Mucosa of rectum (tissue), 2 donors: ENCODE measurements around the gene FKRP.

Source experiments
- H3K27ac ChIP-seq, 2 donors: one replicate each; pipeline ENCODE4 v1.7.0; 2013; ENCODE audit warnings: inconsistent platforms in 2 of 2, low read depth in 2 of 2, low read length in 2 of 2
- H3K27me3 ChIP-seq, 2 donors: one replicate each; pipeline ENCODE4 v1.7.0; 2013; ENCODE audit warnings: low read length in 2 of 2; ENCODE audit not compliant: control insufficient read depth in 2 of 2, insufficient read depth in 2 of 2
- H3K36me3 ChIP-seq, 2 donors: one replicate each; pipeline ENCODE4 v1.7.0; 2013; ENCODE audit warnings: low read length in 2 of 2; ENCODE audit not compliant: control insufficient read depth in 2 of 2, insufficient read depth in 2 of 2
- H3K4me1 ChIP-seq, 2 donors: one replicate each; pipeline ENCODE4 v1.7.0; 2013; ENCODE audit warnings: low read length in 2 of 2, mild to moderate bottlenecking in 1 of 2; ENCODE audit not compliant: control insufficient read depth in 2 of 2, insufficient read depth in 2 of 2
- H3K4me3 ChIP-seq, 2 donors: one replicate each; pipeline ENCODE4 v1.7.0; 2013; ENCODE audit warnings: low read length in 2 of 2
- H3K9ac ChIP-seq, 2 donors: one replicate each; pipeline ENCODE4 v1.7.0; 2013; ENCODE audit warnings: low read length in 2 of 2, low read depth in 1 of 2, mild to moderate bottlenecking in 1 of 2
- H3K9me3 ChIP-seq, 2 donors: one replicate each; pipeline ENCODE4 v1.7.0; 2013; ENCODE audit warnings: low read length in 2 of 2; ENCODE audit not compliant: control insufficient read depth in 2 of 2
- donor health status: healthy.
- donor health status: Normal muscosa, but diverticular disease.

Gene FKRP

DNA sequence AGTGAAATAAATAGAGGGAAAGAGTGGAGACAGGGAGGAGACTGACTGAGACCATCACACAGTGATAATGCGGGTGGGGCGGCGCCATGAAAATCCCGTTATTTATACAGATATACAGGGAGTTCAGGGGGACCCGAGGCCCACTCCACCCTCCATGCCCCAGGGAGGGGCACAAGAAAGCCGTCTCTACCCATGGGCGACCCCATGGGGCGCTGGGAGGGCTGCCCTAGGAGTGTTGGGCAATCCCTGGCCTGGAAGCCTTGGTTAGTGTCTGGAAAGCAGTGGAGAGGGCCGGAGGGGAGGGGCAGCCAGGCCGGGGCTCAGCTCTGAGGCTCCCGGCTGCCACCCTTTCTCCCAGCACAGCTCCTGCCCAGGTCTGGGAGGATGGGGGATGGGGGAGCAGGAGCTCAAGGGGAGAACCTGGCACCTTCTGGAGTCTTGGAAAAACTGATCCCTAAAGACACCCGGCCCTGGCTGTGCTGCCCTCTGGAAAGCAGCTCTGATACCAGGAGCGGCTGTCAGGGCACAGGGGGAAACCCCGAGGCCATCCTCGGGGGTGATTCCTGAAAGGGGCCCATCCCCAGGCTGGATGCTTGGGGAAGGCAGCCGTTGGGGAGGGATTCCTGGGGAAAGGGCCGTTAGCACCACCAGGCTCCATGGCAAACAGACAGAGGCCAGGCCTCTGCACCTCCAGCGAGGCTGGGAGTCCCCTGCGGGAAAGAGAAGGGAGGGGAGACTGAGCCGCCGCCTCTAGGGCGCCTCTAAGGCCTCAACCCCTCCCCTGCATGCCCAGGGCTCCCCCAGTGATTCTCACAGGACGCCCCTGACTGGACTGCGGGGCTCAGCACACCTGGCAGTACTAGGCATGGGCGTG is 26.0 kb upstream of the FKRP start:
- no peak overlapping the region for H3K27ac ChIP-seq
- H3K4me3 ChIP-seq = no peak overlapping the region
- H3K9ac ChIP-seq = no peak overlapping the region
- H3K27me3 ChIP-seq = no peaks in the 10 kb centered on the region
- H3K36me3 ChIP-seq = peaks cover 38 to 40% of the 10 kb centered on the region in 2 donors
- H3K9me3 ChIP-seq = no peaks in the 10 kb centered on the region
- peaks cover 19 to 24% of the 10 kb centered on the region in 2 donors for H3K4me1 ChIP-seq

DNA sequence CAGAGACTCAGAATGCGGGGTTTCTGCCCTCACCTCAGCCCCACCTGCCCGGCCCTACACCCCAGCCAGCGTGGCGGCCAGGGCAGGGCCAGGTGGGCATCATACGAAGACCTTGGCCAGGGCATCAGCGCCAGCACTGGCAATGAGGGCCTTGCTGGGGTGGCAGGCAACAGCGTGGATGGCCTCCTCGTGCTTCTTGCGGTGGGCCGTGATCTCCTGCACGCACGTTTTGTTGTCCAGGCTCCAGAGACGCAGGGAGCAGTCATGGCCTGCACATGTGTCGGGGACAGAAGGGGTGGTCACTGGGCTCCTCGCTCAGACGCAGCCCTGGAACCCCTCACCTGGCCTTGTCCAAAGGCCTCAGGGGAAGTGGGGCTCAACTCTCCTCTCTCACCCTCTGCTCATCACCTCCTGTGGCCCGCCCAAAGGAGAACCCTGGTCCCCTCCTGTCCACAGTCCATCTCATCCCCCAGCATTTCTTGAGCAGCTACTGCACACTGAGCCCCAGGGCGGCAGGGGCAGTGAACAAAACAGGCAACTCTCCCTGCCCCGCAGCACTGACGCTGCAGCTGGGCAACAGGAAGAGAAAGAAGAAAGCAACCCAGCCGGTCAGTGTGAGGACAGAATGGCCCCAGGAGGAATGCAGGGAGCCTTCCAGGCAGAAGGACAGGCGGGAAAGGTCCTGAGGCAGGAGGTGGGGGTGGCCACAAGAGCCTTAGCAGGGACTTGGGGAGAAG is 25.2 kb upstream of the FKRP start:
- Histone ChIP-seq H3K9me3 (no peaks in the 10 kb centered on the region), H3K36me3 (peaks cover 45 to 48% of the 10 kb centered on the region in 2 donors), H3K4me1 (peaks cover 11 to 17% of the 10 kb centered on the region in 2 donors), H3K27ac (no peak overlapping the region), H3K9ac (no peak overlapping the region), H3K27me3 (no peaks in the 10 kb centered on the region), H3K4me3 (no peak overlapping the region)

DNA sequence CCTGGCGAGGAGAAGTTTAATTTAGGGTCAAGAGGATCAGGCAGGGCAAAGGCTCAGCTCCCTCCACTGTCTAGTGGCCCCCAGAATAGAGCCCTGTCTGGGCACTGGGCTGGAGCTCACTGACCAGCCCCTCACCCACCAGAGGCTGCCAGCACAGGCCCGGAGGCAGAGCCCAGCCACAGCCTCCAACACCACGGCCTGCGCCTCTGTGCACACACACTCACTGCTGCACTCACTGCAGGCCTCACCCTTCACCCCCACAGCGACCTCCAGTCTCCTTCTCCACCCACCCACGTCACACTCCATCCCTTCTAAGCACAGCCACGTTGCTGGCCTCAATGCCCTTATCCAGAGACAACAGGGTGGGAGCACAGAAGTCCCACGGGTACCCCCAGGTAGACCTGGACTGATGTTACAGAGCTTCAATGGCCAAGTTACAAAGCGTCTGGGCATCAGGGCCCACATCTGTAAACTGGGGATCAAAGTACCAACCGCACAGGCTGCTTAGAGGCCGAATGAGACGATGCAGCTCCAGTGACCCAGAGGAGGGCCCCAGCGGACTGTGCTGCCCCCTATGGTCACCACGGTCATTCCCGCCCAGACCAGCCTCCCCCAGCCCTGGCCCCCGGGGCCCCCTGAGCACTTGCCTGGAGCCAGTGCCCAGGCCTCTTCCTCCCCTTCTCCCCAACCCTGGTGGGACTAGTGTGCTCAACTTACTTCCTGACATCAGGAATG is 24.4 kb upstream of the FKRP start:
- peaks cover 51 to 56% of the 10 kb centered on the region in 2 donors for H3K36me3 ChIP-seq
- no peaks in the 10 kb centered on the region for H3K27me3 ChIP-seq
- H3K9ac ChIP-seq = no peak overlapping the region
- H3K9me3 ChIP-seq = no peaks in the 10 kb centered on the region
- H3K4me3 ChIP-seq = no peak overlapping the region
- peaks cover 7 to 15% of the 10 kb centered on the region in 2 donors for H3K4me1 ChIP-seq
- H3K27ac ChIP-seq = no peak overlapping the region

DNA sequence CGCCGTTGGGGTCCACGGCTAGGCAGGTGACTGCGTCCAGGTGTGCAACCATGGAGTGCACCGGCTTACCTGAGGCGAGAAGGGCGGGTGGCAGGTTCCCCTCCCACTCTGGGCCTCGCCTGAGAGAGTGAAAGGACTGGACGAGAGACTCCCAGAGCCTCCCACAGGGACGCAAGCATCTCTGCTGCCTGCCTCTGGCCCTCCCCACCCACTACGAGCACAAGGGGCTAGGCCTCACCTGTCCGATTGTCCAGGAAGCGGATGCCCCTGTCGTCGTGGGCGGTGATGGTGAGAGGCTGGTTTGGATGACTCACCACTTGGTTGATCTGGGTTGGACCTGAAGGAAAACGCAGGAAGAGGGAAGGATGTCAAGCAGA is 23.9 kb upstream of the FKRP start:
- no peak overlapping the region for H3K27ac ChIP-seq
- H3K27me3 ChIP-seq = no peaks in the 10 kb centered on the region
- H3K4me1 ChIP-seq = peaks cover 7 to 15% of the 10 kb centered on the region in 2 donors
- H3K4me3 ChIP-seq = no peak overlapping the region
- peaks cover 57 to 62% of the 10 kb centered on the region in 2 donors for H3K36me3 ChIP-seq
- H3K9me3 ChIP-seq = no peaks in the 10 kb centered on the region
- no peak overlapping the region for H3K9ac ChIP-seq

DNA sequence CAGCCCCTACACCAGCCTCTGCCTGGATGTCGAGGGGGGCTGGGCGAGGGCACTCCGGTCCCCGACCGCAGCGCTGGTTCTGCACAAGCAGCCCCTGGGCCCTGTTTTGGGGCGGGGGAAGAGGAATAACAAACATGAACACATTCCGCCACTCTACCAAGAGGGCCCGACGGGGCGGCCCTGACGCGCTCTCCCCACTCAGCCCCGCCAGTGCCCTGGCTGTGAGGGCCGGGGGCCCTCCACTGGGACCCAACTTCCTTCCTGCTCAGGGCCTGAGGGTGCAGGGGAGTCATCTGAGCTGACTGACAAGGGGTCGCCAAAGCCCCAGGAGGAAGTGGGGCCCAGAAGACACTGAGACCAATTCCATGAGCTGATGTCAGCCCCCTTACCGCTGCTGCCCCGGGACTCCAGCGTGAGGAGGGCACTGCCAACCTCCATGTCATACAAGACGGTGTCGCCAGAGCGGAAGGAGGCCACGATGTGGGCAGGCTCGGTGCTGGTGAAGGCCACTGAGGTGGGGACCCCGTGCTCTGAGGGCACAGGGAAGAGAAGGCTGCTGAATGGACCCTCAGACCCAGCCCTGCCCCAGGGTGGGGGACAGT is 23.3 kb upstream of the FKRP start:
- H3K36me3 ChIP-seq = peaks cover 62 to 65% of the 10 kb centered on the region in 2 donors
- peaks cover 6 to 15% of the 10 kb centered on the region in 2 donors for H3K4me1 ChIP-seq
- H3K9ac ChIP-seq = no peak overlapping the region
- no peak overlapping the region for H3K27ac ChIP-seq
- H3K9me3 ChIP-seq = no peaks in the 10 kb centered on the region
- no peaks in the 10 kb centered on the region for H3K27me3 ChIP-seq
- no peak overlapping the region for H3K4me3 ChIP-seq

DNA sequence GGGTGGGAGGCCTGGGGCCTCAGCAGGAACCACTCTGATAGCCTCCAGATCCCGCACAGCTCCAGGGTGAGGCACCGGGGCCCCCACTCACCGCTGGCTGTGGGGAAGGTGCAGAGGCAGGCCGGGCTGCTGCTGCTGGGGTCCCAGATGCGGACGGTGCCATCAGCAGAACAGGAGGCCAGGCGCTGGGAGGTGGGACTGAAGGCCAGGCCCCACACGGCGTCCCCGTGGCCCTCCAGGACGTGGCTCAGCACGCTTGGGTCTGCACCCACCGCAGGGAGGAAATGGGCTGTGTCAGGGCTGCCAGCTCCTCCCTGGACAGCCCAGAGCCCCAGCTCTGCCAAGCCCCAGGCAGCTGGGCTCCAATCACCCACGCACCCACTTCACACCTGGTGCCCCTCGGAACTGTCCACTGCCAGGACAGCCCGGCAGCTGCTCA is 22.8 kb upstream of the FKRP start:
- no peaks in the 10 kb centered on the region for H3K27me3 ChIP-seq
- peaks cover under 1 to 10% of the 10 kb centered on the region in 2 donors for H3K4me1 ChIP-seq
- no peak overlapping the region for H3K27ac ChIP-seq
- no peaks in the 10 kb centered on the region for H3K9me3 ChIP-seq
- peaks cover 66 to 70% of the 10 kb centered on the region in 2 donors for H3K36me3 ChIP-seq
- H3K9ac ChIP-seq = no peak overlapping the region
- no peak overlapping the region for H3K4me3 ChIP-seq

DNA sequence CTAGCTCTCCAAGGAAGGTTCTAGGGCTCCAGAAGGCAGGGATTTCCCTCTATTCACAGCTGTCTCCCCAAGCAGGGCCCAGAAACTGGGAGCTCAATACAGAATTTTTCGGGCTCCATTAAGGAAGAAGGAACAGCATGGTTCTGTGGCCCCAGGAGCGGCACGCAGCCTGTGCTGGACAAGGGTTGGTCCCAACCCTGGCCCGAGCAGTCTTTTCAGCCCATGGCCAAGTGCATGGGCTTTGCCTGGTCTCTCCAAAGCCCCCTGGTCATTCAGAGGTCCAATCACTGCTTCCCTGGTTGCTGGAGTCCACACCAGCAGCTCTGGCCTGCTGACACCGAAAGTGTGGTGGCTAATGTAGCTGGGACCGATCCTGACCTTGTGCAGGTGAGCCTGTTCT is 22.4 kb upstream of the FKRP start:
- no peak overlapping the region for H3K27ac ChIP-seq

DNA sequence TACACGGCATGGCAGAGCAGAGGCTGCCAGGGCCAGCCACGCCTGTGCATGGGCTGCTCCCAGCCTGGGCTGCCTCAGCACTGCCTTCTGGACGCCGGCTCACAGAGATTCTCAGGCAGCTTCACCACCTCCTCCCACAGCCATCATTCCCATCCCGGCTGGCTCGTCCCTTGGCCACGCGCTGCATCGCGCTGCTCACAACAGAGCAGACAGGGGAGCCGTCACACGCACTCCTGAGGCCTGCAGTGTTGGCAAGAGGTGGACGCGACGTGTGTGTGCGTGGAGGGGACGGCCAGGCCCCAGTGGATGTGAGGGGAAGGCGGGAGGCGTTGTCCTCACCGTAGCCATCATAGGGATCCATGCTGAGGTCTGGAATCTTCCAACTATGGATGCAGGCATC is 21.4 kb upstream of the FKRP start:
- H3K36me3 ChIP-seq = peaks cover 77 to 80% of the 10 kb centered on the region in 2 donors

More for the DNA sequence above, 22.4 kb upstream of the FKRP start:
- Histone ChIP-seq H3K9ac (no peak overlapping the region), H3K36me3 (peaks cover 69 to 73% of the 10 kb centered on the region in 2 donors), H3K4me1 (peaks cover 0 to 5% of the 10 kb centered on the region in 2 donors), H3K9me3 (no peaks in the 10 kb centered on the region), H3K4me3 (no peak overlapping the region), H3K27me3 (no peaks in the 10 kb centered on the region)

DNA sequence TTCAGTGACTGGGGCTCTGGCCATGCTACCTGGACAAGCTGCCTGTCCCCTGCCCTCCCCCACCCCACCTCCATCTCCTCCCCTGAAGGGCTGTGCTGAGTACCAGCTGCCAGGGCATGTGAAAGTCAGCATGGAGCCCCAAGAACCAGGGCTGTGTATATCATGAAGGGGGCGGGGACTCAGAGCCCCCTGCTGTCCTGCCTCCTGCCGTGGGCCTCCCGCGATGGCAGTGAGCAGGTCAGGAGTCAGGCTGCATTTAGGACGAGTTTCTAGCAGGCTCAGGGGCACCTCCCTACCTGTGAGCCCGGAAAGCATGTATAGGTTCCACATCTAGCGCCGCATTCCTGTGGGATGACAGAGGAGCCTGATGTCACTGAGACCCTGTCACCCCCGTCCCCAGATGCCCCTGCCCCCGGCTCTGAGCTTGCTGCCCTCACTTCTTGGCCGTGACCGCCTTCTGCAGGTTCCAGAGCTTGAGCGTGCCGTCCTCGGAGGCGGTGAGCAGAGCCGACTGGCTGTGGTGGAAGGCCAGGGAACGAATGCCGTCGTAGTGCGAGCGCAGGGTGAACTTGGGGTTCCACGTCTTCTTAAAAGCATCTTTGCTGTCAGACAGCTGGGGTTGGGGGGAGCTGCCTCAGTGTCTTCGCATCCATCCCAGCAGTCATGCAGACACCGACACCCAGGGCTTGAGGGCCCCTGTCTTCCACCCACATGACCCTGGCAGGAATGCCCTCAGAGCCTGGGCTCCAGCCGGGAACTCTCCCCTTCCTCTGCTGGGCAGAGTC is 20.6 kb upstream of the FKRP start:
- Histone ChIP-seq H3K27ac (no peak overlapping the region), H3K4me1 (no peaks in the 10 kb centered on the region), H3K27me3 (no peaks in the 10 kb centered on the region), H3K9me3 (no peaks in the 10 kb centered on the region), H3K4me3 (no peak overlapping the region), H3K36me3 (peaks cover 84 to 86% of the 10 kb centered on the region in 2 donors), H3K9ac (no peak overlapping the region)

More for the DNA sequence above, 21.4 kb upstream of the FKRP start:
- peaks cover 0 to 4% of the 10 kb centered on the region in 2 donors for H3K4me1 ChIP-seq
- no peaks in the 10 kb centered on the region for H3K9me3 ChIP-seq
- no peaks in the 10 kb centered on the region for H3K27me3 ChIP-seq
- H3K27ac ChIP-seq = no peak overlapping the region
- H3K9ac ChIP-seq = no peak overlapping the region
- H3K4me3 ChIP-seq = no peak overlapping the region
